A549 treated with RU486 at 1 μM for 4 hours (cell line): ENCODE measurements around the gene ZBTB17. TPM values are rescaled to one million over a fixed set of nuclear protein-coding genes. Genes with fewer than 3 reads are reported as not detected.

Source experiments
- total RNA-seq: library from RNA; stranded (reverse); fragments of 200-300 nt; extraction: Qiagen RNA extraction; gene quantifications from 5 replicates; pipeline ENCODE4 v1.2.3, GENCODE V29; 2022; ENCODE audit warnings: low read depth

ZBTB17 gene
- total RNA-seq: 9.7 to 15.8 TPM (median 12.1 TPM) in 5 replicates

DNA sequence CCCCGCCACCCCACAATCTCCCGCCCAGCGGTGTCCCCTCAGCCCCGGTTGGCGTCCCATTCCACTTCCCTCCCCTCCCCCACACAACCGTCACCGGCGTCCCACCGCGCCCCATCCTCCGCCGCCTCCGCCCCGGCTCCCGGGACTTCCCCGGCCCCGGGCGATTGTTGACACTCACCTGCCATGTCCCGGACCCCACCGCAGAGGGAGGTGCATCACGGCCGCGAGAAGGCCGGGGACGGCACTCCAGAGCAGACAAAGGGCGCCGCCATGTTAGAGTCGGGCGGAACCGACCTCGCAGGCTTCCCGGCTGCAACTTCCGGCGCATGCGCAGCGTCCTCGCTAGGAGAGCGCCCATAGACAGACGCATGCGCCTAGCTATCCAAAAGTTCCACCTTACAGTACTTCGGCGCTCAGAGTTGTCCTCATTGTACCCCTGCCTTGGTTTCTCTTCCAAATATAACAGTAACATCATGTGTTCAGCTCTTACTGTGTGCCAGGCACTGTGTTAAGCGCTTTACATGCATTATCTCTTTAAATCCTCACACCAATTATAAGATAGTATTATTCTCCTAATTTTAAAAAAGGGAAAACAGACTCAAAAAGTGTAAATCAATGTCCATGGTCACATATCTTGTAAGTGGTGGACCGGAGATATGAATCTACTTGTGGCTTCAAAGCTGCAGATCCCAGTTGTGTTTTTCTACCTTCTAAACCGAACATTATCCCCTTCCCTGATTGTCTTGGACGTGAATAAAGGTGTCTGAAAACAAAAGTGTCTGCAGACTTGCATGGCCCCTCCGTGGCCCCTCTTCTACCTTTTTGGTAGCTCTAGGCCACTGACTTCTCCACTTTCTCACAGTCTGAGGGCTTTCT, at the start of gene ZBTB17:
Gene ZBTB17 (minus strand): TSS at position 297 of the 876 bp plus-strand sequence. CDS start 27,606 bp downstream, outside the sequence.

GRCh38 chr1:16021681-16022080, 45.8 kb upstream of the ZBTB17 start, which contains the start of gene CLCNKA:
TSS of gene CLCNKA (plus strand) at chr1:16022036. CDS start at chr1:16022620, 584 bp downstream.

GRCh38 chr1:16017461-16018303, 41.8 kb upstream of the ZBTB17 start, which contains the start of gene HSPB7:
TSS of gene HSPB7 (minus strand) at chr1:16018043. CDS start at chr1:16017963, 80 bp downstream.

Other genes starting within 250 kb of the ZBTB17 start
- gene SLC25A34, start 239.8 kb downstream of the ZBTB17 start, total RNA-seq: 0.09 to 0.60 TPM (median 0.25 TPM) in 5 replicates
- gene TMEM82, start 233.6 kb downstream of the ZBTB17 start, total RNA-seq: not detected in 5 replicates
- 21.1 to 33.5 TPM (median 26.3 TPM) in 5 replicates for gene FBLIM1, start 217.3 kb downstream of the ZBTB17 start, total RNA-seq
- gene UQCRHL, start 168.5 kb downstream of the ZBTB17 start, total RNA-seq: 5.8 to 9.1 TPM (median 7.7 TPM) in 5 replicates
- gene SPEN, start 128.4 kb downstream of the ZBTB17 start, total RNA-seq: 38.7 to 41.6 TPM (median 40.3 TPM) in 5 replicates
- not detected in 5 replicates for gene SRARP, start 28.1 kb upstream of the ZBTB17 start, total RNA-seq
- gene HSPB7, start 41.9 kb upstream of the ZBTB17 start, total RNA-seq: not detected in 5 replicates
- gene CLCNKA, start 45.9 kb upstream of the ZBTB17 start, total RNA-seq: 0.05 to 0.19 TPM in 2 of 5 replicates, not detected in the others
- 0.07 to 0.08 TPM in 2 of 5 replicates, not detected in the others for gene CLCNKB, start 67.7 kb upstream of the ZBTB17 start, total RNA-seq
- 10.8 to 19.2 TPM (median 15.8 TPM) in 5 replicates for gene FAM131C, start 97.5 kb upstream of the ZBTB17 start, total RNA-seq
- gene EPHA2, start 180.0 kb upstream of the ZBTB17 start, total RNA-seq: 95.0 to 145 TPM (median 135 TPM) in 5 replicates
- gene ARHGEF19, start 236.6 kb upstream of the ZBTB17 start, total RNA-seq: 4.8 to 7.2 TPM (median 6.6 TPM) in 5 replicates